ENCODE data around the gene ECSCR.

Gene ECSCR

GRCh38 chr5:139438707-139439012, 23.9 kb downstream of the ECSCR start:
- TF ChIP-seq CTCF (IDR thresholded peaks at IDR 0.05): no peak

- no peak for TF ChIP-seq CTCF (IDR thresholded peaks at IDR 0.05)
Measured at GRCh38 chr5:139435676-139436075, 26.9 kb downstream of the ECSCR start.

- no peak for TF ChIP-seq CTCF (IDR thresholded peaks at IDR 0.05)
Measured at GRCh38 chr5:139431706-139432105, 30.8 kb downstream of the ECSCR start.

- no peak for TF ChIP-seq CTCF (IDR thresholded peaks at IDR 0.05)
Measured at GRCh38 chr5:139430015-139430414, 32.5 kb downstream of the ECSCR start.

GRCh38 chr5:139426203-139426885, 36.2 kb downstream of the ECSCR start:
- no peak for TF ChIP-seq CTCF (IDR thresholded peaks at IDR 0.05)

GRCh38 chr5:139425497-139425896, 37.0 kb downstream of the ECSCR start:
- TF ChIP-seq CTCF (IDR thresholded peaks at IDR 0.05): no peak

DNA sequence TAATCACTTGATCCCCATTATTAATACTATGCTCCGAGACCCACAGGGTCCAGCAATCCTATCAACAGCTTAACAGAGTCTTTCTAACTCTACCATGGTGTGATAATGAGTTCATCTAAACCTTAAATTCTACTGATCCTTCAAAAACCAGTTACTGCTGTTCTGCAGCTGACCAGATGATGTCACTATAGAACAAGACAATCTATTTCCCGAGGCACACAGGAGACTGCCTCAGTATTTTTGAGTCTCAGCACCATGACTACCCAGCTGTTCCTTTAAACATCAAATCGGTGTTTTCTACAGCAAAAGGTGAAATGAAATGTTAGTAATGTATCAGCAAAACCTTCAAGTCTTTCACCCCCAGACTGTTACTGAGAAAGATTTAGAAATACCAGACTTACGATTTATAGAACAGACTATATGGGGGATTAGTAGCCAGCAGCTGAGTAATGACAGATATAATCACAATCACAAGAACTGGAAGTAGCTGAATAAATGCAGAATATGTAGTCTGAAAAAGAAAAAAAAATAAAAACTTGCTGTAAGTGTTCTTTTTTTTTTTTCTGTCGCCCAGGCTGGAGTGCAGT, 40.1 kb downstream of the ECSCR start:
- TF ChIP-seq CTCF (IDR thresholded peaks at IDR 0.05): peak; percentile 97

Data from LNCAP (cell line).